HepG2 (cell line): ENCODE data around the gene UAP1. TPM values are rescaled to one million over a fixed set of nuclear protein-coding genes. Genes with fewer than 3 reads are reported as not detected.

ENCODE experiments used
- ATAC-seq: fragments of 200-7000 bp; cut with Tn5 transposase; 3 replicates; pipeline ENCODE4 v1.9.1; 2020; ENCODE audit warnings: mild to moderate bottlenecking, moderate library complexity
- BruUV-seq: library from RNA; stranded (reverse); fragments of 400-500 nt; replicated peaks from 2 replicates; lab custom pipeline; 2021; lab: Mats Ljungman, UMichigan
- CTCF ChIA-PET: fragments of 300-600 bp; formaldehyde crosslinking; extraction: SDS; loops from one replicate; lab custom pipeline; 2021; ENCODE audit warnings: low total read pairs, inconsistent platforms, low intra/inter-chr PET ratio; lab: Yijun Ruan, JAX
- POLR2A ChIA-PET: fragments of 350-600 bp; sonication (Branson Sonifier 250); formaldehyde crosslinking; loops from one replicate; lab custom pipeline; 2020; ENCODE audit warnings: antibody characterized with exemption, inconsistent platforms; lab: Yijun Ruan, JAX
- DNase-seq: peaks from one replicate; pipeline ENCODE4 v3.0.0-alpha.2; 2015; ENCODE audit warnings: low spot score
- FAIRE-seq: peaks from 3 replicates; lab custom pipeline; 2011; peaks lifted over from hg19 to GRCh38; lab: Jason Lieb, UNC
- H2AFZ ChIP-seq: one replicate; pipeline ENCODE4 v1.6.1; 2011; ENCODE audit warnings: low read length, inconsistent platforms
- H3K27ac ChIP-seq: fragments of 300-600 bp; 3 replicates; pipeline ENCODE4 v1.8.0; 2011; ENCODE audit warnings: mixed run types, mild to moderate bottlenecking, mixed read lengths, low read length, inconsistent platforms; ENCODE audit not compliant: insufficient read depth; ENCODE audit errors: extremely low read length
- H3K27me3 ChIP-seq, 2 experiments: fragments of 200-600 bp in 1 of 2; 2 replicates in 1 of 2; 3 replicates in 1 of 2; pipeline versions ENCODE4 v1.6.0 to v1.8.0; 2011; ENCODE audit warnings: low read length in 2 of 2, mild to moderate bottlenecking in 2 of 2, moderate library complexity in 2 of 2, inconsistent platforms in 1 of 2; ENCODE audit not compliant: insufficient read depth in 2 of 2, control insufficient read depth in 1 of 2
- H3K36me3 ChIP-seq, 2 experiments: fragments of 200-600 bp in 1 of 2; replicated peaks in 1 of 2; 2 replicates in 1 of 2; 3 replicates in 1 of 2; pipeline versions ENCODE4 v1.5.1 to v1.8.0; 2011; ENCODE audit warnings: low read length in 2 of 2, inconsistent platforms in 1 of 2; ENCODE audit not compliant: insufficient read depth in 2 of 2, control insufficient read depth in 1 of 2
- H3K4me1 ChIP-seq: 2 replicates; pipeline ENCODE4 v1.5.1; 2012; ENCODE audit warnings: low read length, inconsistent platforms; ENCODE audit not compliant: insufficient read depth
- H3K4me2 ChIP-seq: 2 replicates; pipeline ENCODE4 v1.6.0; 2011; ENCODE audit warnings: low read depth, low read length, inconsistent platforms
- H3K4me3 ChIP-seq, 3 experiments: fragments of 200-600 bp in 1 of 3; sonication (generic), shearing (Covaris generic) in 1 of 3; replicated peaks in 1 of 3; 2 replicates each; pipeline ENCODE4 v1.5.1; 2011 to 2016; ENCODE audit warnings: low read length in 3 of 3, inconsistent platforms in 2 of 3, low read depth in 2 of 3, mild to moderate bottlenecking in 2 of 3, control low read depth in 1 of 3, mixed read lengths in 1 of 3; ENCODE audit not compliant: insufficient read depth in 1 of 3
- H3K79me2 ChIP-seq: one replicate; pipeline ENCODE4 v1.6.1; 2011; ENCODE audit warnings: low read length, inconsistent platforms; ENCODE audit not compliant: insufficient read depth
- H3K9ac ChIP-seq: 2 replicates; pipeline ENCODE4 v1.6.0; 2011; ENCODE audit warnings: mild to moderate bottlenecking, low read depth, low read length, inconsistent platforms; ENCODE audit not compliant: insufficient read depth
- H3K9me3 ChIP-seq: 2 replicates; pipeline ENCODE4 v1.5.1; 2012; ENCODE audit warnings: mild to moderate bottlenecking, low read length
- H4K20me1 ChIP-seq: 2 replicates; pipeline ENCODE4 v1.6.0; 2011; ENCODE audit warnings: inconsistent platforms, mild to moderate bottlenecking, low read length, moderate library complexity; ENCODE audit not compliant: insufficient read depth
- CEBPB ChIP-seq: IDR thresholded peaks from 2 replicates; pipeline ENCODE4 v1.6.1; 2011; ENCODE audit warnings: low read depth, low read length, improper control_type of control experiment, borderline replicate concordance
- FOSL2 ChIP-seq: sonication (generic); formaldehyde crosslinking; IDR thresholded peaks from 2 replicates; pipeline ENCODE4 v1.4.0; 2020; ENCODE audit warnings: missing genetic modification reagents
- ISX ChIP-seq: sonication (generic); formaldehyde crosslinking; conservative IDR thresholded peaks from 2 replicates; pipeline ENCODE4 v1.5.0; 2020; ENCODE audit warnings: missing genetic modification reagents
- JUND ChIP-seq: sonication (generic); formaldehyde crosslinking; IDR thresholded peaks from 2 replicates; pipeline ENCODE4 v1.8.0; 2022; ENCODE audit warnings: mild to moderate bottlenecking, missing genetic modification reagents
- ZNF264 ChIP-seq: sonication (generic); formaldehyde crosslinking; IDR thresholded peaks from 2 replicates; pipeline ENCODE4 v1.4.0; 2020; ENCODE audit warnings: missing genetic modification reagents
- WGBS: methylation state at CpG from one replicate; pipeline ENCODE4 v1.1.6; 2017; ENCODE audit warnings: low lambda C conversion rate; 5-methylcytosine and 5-hydroxymethylcytosine counted together
- in situ Hi-C: cut with HindIII; loops from 2 replicates; pipeline ENCODE4 v1.10.0; 2017; ENCODE audit warnings: low pct_unique_long_range_greater_than_20kb; ENCODE audit not compliant: extremely low pct_ligation_motif_present
- intact Hi-C: fragments of 100-400 bp; cut with micrococcal nuclease; formaldehyde crosslinking; loops from one replicate; pipeline ENCODE4 v1.10.0; 2022; ENCODE audit not compliant: unreplicated experiment
- polyA plus RNA-seq, 8 experiments: library from polyadenylated mRNA; depleted of rRNA in 3 of 8; stranded (reverse) in 7 of 8; unstranded in 1 of 8; fragments of >200 nt; fragmentation: Illumina TruSeq in 4 of 8; extraction: Trizol in 4 of 8; gene quantifications; 2 replicates each; pipeline versions ENCODE4 v1.2.1 to v1.2.3, GENCODE V29; 2011 to 2016; ENCODE audit warnings: low read depth in 4 of 8, missing spikeins in 1 of 8, mixed read lengths in 1 of 8; ENCODE audit not compliant: insufficient read depth in 1 of 8
- total RNA-seq, 5 experiments: library from RNA; depleted of rRNA; stranded (reverse); fragments of >200 nt; fragmentation: Illumina TruSeq; extraction: Trizol; gene quantifications; 2 replicates each; pipeline ENCODE4 v1.2.3, GENCODE V29; 2016; ENCODE audit warnings: low read depth in 1 of 5

Gene UAP1
- total and polyA plus RNA-seq, 2 of the 13 experiments (the other 11 are each of a cell fraction or from before 2014, with no cell fraction given): 48.4 to 117 TPM

- H3K27me3 ChIP-seq: no peaks in the 10 kb centered on the region
- no peaks in the 10 kb centered on the region for H3K79me2 ChIP-seq
- no peaks in the 10 kb centered on the region for H4K20me1 ChIP-seq
- ATAC-seq: peak; percentile 68; the same call in 2 of the 3 replicates
- TF ChIP-seq ZNF264 (CRISPR knock-in tag) (no peak), JUND (CRISPR knock-in tag) (peak; percentile 40; the same call in 1 of the 2 replicates), FOSL2 (peak; percentile 84)
- DNase-seq: peak; percentile 9
- peaks cover 7% of the 10 kb centered on the region; the same call in 1 of the 2 replicates for H3K4me1 ChIP-seq
- H3K4me3 ChIP-seq: no peak overlapping the region
- POLR2A ChIA-PET: no interaction called here
- peaks cover 9% of the 10 kb centered on the region for H3K9me3 ChIP-seq
- H3K4me2 ChIP-seq: no peak overlapping the region
- CTCF ChIA-PET: no interaction called here
- WGBS: 7% methylated on average over 1 of the region's 1 CpG
- no TSS peak for BruUV-seq
- H2AFZ ChIP-seq: no peak overlapping the region
- intact Hi-C loops: no loop called here
- no peak overlapping the region for H3K9ac ChIP-seq
- in situ Hi-C loops: no loop called here
- no peak for FAIRE-seq
- H3K36me3 ChIP-seq: no peaks in the 10 kb centered on the region
- H3K27ac ChIP-seq: no peak overlapping the region
Observed at GRCh38 chr1:162538815-162539431, 22.6 kb upstream of the UAP1 start.

GRCh38 chr1:162541619-162542141 lies 19.8 kb upstream of the UAP1 start:
- no peaks in the 10 kb centered on the region for H4K20me1 ChIP-seq
- intact Hi-C loops (no loop called here), in situ Hi-C loops (no loop called here)
- FAIRE-seq (no peak), DNase-seq (no peak)
- ChIA-PET POLR2A (no interaction called here), CTCF (no interaction called here)
- no peak overlapping the region for H2AFZ ChIP-seq
- H3K4me3 ChIP-seq: no peak overlapping the region
- H3K36me3 ChIP-seq: no peaks in the 10 kb centered on the region
- no TSS peak for BruUV-seq
- H3K79me2 ChIP-seq: no peaks in the 10 kb centered on the region
- peaks cover 9% of the 10 kb centered on the region for H3K9me3 ChIP-seq
- no peak overlapping the region for H3K4me2 ChIP-seq
- H3K4me1 ChIP-seq: peaks cover 7% of the 10 kb centered on the region; the same call in 1 of the 2 replicates
- no peak overlapping the region for H3K9ac ChIP-seq
- TF ChIP-seq ISX (CRISPR knock-in tag): no peak
- peak; percentile 33; the same call in 1 of the 2 replicates for TF ChIP-seq CEBPB
- TF ChIP-seq, all 625 proteins: peak for 1
- 23% methylated on average over 5 of the region's 5 CpGs for WGBS
- no peak overlapping the region for H3K27ac ChIP-seq
- no peaks in the 10 kb centered on the region for H3K27me3 ChIP-seq
- no peak for ATAC-seq
